Natural killer cell (primary cell): Measurements from ENCODE around the gene TMEM212. TPM values are rescaled to one million over a fixed set of nuclear protein-coding genes. Genes with fewer than 3 reads are reported as not detected.

ENCODE experiments used
- ATAC-seq, 3 donors: fragments of 150-1000 bp in 2 of 3; fragments of 200-7000 bp in 1 of 3; cut with Tn5 transposase; 1 replicate in 1 of 3; 2 replicates in 2 of 3; pipeline ENCODE4 v1.10.0; 2021; ENCODE audit warnings: mild to moderate bottlenecking in 2 of 3, moderate library complexity in 2 of 3
- DNase-seq, 2 donors: peaks; one replicate each; pipeline versions ENCODE4 v3.0.0 to v3.0.0-alpha.2; 2013 to 2021; ENCODE audit warnings: mixed read lengths in 1 of 2
- H3K27ac ChIP-seq: one replicate; pipeline ENCODE4 v1.5.1; 2013; ENCODE audit warnings: mild to moderate bottlenecking, low read length
- H3K27me3 ChIP-seq: one replicate; pipeline ENCODE4 v1.6.1; 2013; ENCODE audit warnings: low read length; ENCODE audit not compliant: control insufficient read depth, insufficient read depth
- H3K36me3 ChIP-seq: one replicate; pipeline ENCODE4 v1.6.1; 2013; ENCODE audit warnings: low read length; ENCODE audit not compliant: control insufficient read depth, insufficient read depth
- H3K4me1 ChIP-seq: one replicate; pipeline ENCODE4 v1.6.1; 2013; ENCODE audit warnings: low read length; ENCODE audit not compliant: control insufficient read depth, insufficient read depth
- H3K4me3 ChIP-seq: one replicate; pipeline ENCODE4 v1.5.1; 2013; ENCODE audit warnings: low read length
- H3K9me3 ChIP-seq: one replicate; pipeline ENCODE4 v1.6.1; 2013; ENCODE audit warnings: low read length; ENCODE audit not compliant: control insufficient read depth, insufficient read depth
- H3K27ac Mint-ChIP-seq, 2 donors: one replicate each; pipeline ENCODE4 v1.8.0; 2022; ENCODE audit warnings: mild to moderate bottlenecking in 2 of 2, mixed read lengths in 2 of 2, moderate library complexity in 1 of 2
- H3K27me3 Mint-ChIP-seq, 2 donors: one replicate each; pipeline ENCODE4 v1.8.0; 2022; ENCODE audit warnings: low read depth in 2 of 2, mixed read lengths in 2 of 2
- H3K36me3 Mint-ChIP-seq: one replicate; pipeline ENCODE4 v1.8.0; 2022; ENCODE audit warnings: mixed read lengths
- H3K4me1 Mint-ChIP-seq, 2 donors: one replicate each; pipeline ENCODE4 v1.8.0; 2022; ENCODE audit warnings: mixed read lengths in 2 of 2
- H3K4me3 Mint-ChIP-seq: one replicate; pipeline ENCODE4 v1.8.0; 2022; ENCODE audit warnings: mild to moderate bottlenecking, moderate library complexity, mixed read lengths
- H3K9me3 Mint-ChIP-seq, 2 donors: one replicate each; pipeline ENCODE4 v1.8.0; 2022; ENCODE audit warnings: mixed read lengths in 2 of 2
- CTCF ChIP-seq: fragments of 200-600 bp; IDR thresholded peaks from one replicate; pipeline ENCODE4 v1.8.0; 2022; ENCODE audit warnings: antibody characterized with exemption
- WGBS: methylation state at CpG from one replicate; pipeline ENCODE4 v1.1.7; 2013; ENCODE audit warnings: missing lambda C conversion rate; ENCODE audit not compliant: insufficient coverage; 5-methylcytosine and 5-hydroxymethylcytosine counted together
- intact Hi-C: fragments of 100-400 bp; cut with micrococcal nuclease; formaldehyde crosslinking; loops from one replicate; pipeline ENCODE4 v1.14.2; 2022
- total RNA-seq, 4 donors: library from RNA; stranded (reverse); fragments of 120-200 nt in 1 of 4; gene quantifications; one replicate each; pipeline versions ENCODE4 v1.2.3 to v1.2.4, GENCODE V29; 2013 to 2022

TMEM212 gene
- total RNA-seq, 3 donors from 2014 or later (not counting 1 experiment from before 2014, with no cell fraction given) = not detected

DNA sequence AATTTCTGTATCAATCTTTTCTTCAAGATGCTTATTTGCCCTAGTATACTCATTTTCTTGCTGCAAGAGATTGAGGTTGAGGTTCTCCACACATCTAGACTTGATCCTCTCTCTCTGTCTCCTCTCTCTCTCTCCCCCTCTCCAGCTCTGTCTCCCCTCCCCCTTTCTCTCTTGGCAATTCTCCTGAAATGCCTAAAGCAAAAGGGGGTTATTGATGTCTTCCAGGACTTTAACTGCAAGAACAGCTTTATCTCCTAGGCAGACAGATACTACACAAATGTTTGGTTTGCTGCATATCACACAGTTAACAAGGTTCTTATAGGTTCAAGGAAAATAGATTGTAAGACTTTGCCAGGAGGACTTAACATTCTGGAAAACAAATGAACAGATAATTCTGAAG lies 52.1 kb downstream of the TMEM212 start:
- no peak overlapping the region for H3K4me3 Mint-ChIP-seq
- intact Hi-C loops = no loop called here
- no peaks in the 10 kb centered on the region for H3K27me3 ChIP-seq
- no peaks in the 10 kb centered on the region for H3K9me3 Mint-ChIP-seq
- no peaks in the 10 kb centered on the region for H3K36me3 ChIP-seq
- no peak overlapping the region for H3K27ac Mint-ChIP-seq
- no peak for DNase-seq
- H3K9me3 ChIP-seq = no peaks in the 10 kb centered on the region
- no peak for ATAC-seq
- peaks cover 10 to 21% of the 10 kb centered on the region in 2 donors for H3K27me3 Mint-ChIP-seq
- no peaks in the 10 kb centered on the region for H3K4me1 ChIP-seq
- no peak overlapping the region for H3K27ac ChIP-seq
- H3K4me1 Mint-ChIP-seq = no peaks in the 10 kb centered on the region
- no peak for TF ChIP-seq CTCF
- H3K4me3 ChIP-seq = no peak overlapping the region
- H3K36me3 Mint-ChIP-seq = no peaks in the 10 kb centered on the region

GRCh38 chr3:171895900-171896299 lies 52.8 kb downstream of the TMEM212 start:
- Histone ChIP-seq H3K27ac (no peak overlapping the region), H3K27me3 (no peaks in the 10 kb centered on the region), H3K36me3 (no peaks in the 10 kb centered on the region), H3K9me3 (no peaks in the 10 kb centered on the region), H3K4me1 (no peaks in the 10 kb centered on the region), H3K4me3 (no peak overlapping the region)
- no peak overlapping the region for H3K27ac Mint-ChIP-seq
- DNase-seq (no peak), ATAC-seq (no peak)
- 85% methylated on average over 5 of the region's 5 CpGs for WGBS
- no peaks in the 10 kb centered on the region for H3K9me3 Mint-ChIP-seq
- peaks cover 11 to 21% of the 10 kb centered on the region in 2 donors for H3K27me3 Mint-ChIP-seq
- no peak overlapping the region for H3K4me3 Mint-ChIP-seq
- H3K36me3 Mint-ChIP-seq = no peaks in the 10 kb centered on the region
- peaks cover 1 to 2% of the 10 kb centered on the region in 2 donors for H3K4me1 Mint-ChIP-seq
- no peak for TF ChIP-seq CTCF
- intact Hi-C loops = no loop called here

GRCh38 chr3:171896316-171896715 lies 53.2 kb downstream of the TMEM212 start:
- H3K27me3 ChIP-seq = no peaks in the 10 kb centered on the region
- ATAC-seq = no peak
- H3K4me1 ChIP-seq = no peaks in the 10 kb centered on the region
- no peak overlapping the region for H3K4me3 ChIP-seq
- no peak for TF ChIP-seq CTCF
- Mint-ChIP-seq H3K9me3 (no peaks in the 10 kb centered on the region), H3K36me3 (no peaks in the 10 kb centered on the region), H3K4me1 (peaks cover 5 to 6% of the 10 kb centered on the region in 2 donors), H3K4me3 (no peak overlapping the region), H3K27ac (no peak overlapping the region), H3K27me3 (peaks cover 15 to 21% of the 10 kb centered on the region in 2 donors)
- H3K36me3 ChIP-seq = no peaks in the 10 kb centered on the region
- no peaks in the 10 kb centered on the region for H3K9me3 ChIP-seq
- 89% methylated on average over 3 of the region's 3 CpGs for WGBS
- DNase-seq = no peak
- H3K27ac ChIP-seq = no peak overlapping the region
- intact Hi-C loops = no loop called here

DNA sequence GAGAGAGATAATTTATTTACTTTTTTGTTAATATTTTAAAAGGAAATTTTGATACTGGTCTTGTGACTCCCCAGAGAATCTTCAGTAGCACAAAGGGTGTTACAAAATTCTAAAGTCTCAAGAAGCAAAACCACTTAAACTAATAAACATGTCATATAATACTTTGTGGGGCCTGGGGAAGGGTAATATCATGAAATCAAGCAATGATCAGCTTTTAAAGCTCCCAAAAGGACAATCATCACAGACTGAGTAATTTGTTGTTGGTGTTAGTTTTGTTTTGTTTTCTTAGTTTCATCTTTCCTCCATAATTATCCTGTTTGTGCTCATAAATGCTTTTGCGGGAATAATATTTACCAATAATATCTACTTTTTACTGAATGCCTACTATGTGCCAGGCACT lies 55.0 kb downstream of the TMEM212 start:
- Mint-ChIP-seq H3K27me3 (peaks cover 10 to 18% of the 10 kb centered on the region in 2 donors), H3K9me3 (no peaks in the 10 kb centered on the region), H3K4me3 (no peak overlapping the region), H3K36me3 (no peaks in the 10 kb centered on the region), H3K27ac (no peak overlapping the region), H3K4me1 (peaks cover 14 to 16% of the 10 kb centered on the region in 2 donors)
- H3K36me3 ChIP-seq = no peaks in the 10 kb centered on the region
- no peak overlapping the region for H3K4me3 ChIP-seq
- no peaks in the 10 kb centered on the region for H3K27me3 ChIP-seq
- no peak overlapping the region for H3K27ac ChIP-seq
- TF ChIP-seq CTCF = no peak
- intact Hi-C loops = no loop called here
- ATAC-seq (no peak), DNase-seq (no peak)
- no CpG with 5 or more reads among the region's 1 CpG for WGBS
- H3K4me1 ChIP-seq = no peaks in the 10 kb centered on the region
- H3K9me3 ChIP-seq = no peaks in the 10 kb centered on the region
